ENCODE data around the gene ACER3.

The ACER3 gene

DNA sequence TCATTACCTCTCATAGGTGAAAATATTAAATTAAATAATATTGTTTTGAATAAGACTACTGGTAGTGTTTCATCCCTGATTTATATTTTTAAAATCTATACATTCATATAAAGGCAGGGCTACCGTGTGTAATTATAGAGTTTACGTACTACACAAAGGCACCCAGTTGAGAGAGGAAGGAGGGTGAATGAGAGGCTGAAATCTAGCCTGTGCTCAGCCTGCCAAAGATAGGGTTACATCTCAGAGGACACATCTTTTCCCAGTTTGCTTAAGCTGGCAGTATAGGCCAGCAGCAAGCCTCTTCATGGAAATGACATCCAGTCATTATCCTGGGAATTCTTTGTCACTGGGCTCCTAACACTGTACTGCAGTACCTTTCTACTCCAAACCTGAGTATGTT, 166.0 kb downstream of the ACER3 start:
- no peak for TF ChIP-seq FOXA1 (IDR thresholded peaks at IDR 0.05)
- TF ChIP-seq ELF4 (IDR thresholded peaks at IDR 0.05), result no peak
- TF ChIP-seq ARNT (IDR thresholded peaks at IDR 0.05), result no peak
- no peak for TF ChIP-seq SUZ12 (IDR thresholded peaks at IDR 0.05)
- TF ChIP-seq LEF1 (IDR thresholded peaks at IDR 0.05; ENCODE audit: borderline replicate concordance), result no peak
- no peak for TF ChIP-seq TARDBP (IDR thresholded peaks at IDR 0.05)
- TF ChIP-seq CTBP1 (IDR thresholded peaks at IDR 0.05; ENCODE audit: borderline replicate concordance), result no peak
- TF ChIP-seq HDGF (IDR thresholded peaks at IDR 0.05; ENCODE audit: borderline replicate concordance), result no peak
- TF ChIP-seq, protein P1, sequence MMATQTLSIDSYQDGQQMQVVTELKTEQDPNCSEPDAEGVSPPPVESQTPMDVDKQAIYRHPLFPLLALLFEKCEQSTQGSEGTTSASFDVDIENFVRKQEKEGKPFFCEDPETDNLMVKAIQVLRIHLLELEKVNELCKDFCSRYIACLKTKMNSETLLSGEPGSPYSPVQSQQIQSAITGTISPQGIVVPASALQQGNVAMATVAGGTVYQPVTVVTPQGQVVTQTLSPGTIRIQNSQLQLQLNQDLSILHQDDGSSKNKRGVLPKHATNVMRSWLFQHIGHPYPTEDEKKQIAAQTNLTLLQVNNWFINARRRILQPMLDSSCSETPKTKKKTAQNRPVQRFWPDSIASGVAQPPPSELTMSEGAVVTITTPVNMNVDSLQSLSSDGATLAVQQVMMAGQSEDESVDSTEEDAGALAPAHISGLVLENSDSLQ (IDR thresholded peaks at IDR 0.05), result no peak
- no peak for TF ChIP-seq FOXK2 (IDR thresholded peaks at IDR 0.05)
- no peak for TF ChIP-seq NFRKB (IDR thresholded peaks at IDR 0.05)
- TF ChIP-seq L3MBTL2 (conservative IDR thresholded peaks at IDR 0.05), result no peak
- TF ChIP-seq FOXM1 (IDR thresholded peaks at IDR 0.05; ENCODE audit: borderline replicate concordance), result no peak
- TF ChIP-seq ZNF384 (IDR thresholded peaks at IDR 0.05), result no peak
- TF ChIP-seq SP1 (IDR thresholded peaks at IDR 0.05), result no peak
- DNase-seq (ENCODE audit: extremely low spot score), result no peak
- ChIA-PET POLR2A (no interaction called here), CTCF (no interaction called here)

DNA sequence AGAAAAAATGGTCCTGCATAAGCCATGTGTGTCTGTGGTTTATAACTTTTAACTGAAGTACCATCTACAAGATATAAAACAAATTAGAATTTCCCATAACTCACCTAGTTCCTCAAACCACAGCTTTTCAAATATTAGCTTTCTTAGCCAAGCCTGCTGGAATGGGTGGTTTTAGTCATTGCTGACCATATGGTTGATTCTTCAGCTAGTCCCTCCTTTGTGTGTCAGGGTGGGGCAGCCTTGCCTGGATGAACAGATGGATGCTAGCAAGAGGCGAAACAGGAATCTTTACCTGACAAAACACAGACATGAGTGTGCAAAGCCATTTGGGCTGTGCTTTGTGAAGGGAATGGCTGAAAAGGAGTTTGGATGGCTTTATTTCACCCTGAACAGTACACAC, 166.6 kb downstream of the ACER3 start:
- ChIA-PET CTCF (no interaction called here), POLR2A (no interaction called here)
- no peak for DNase-seq (ENCODE audit: extremely low spot score)
- TF ChIP-seq NFRKB (IDR thresholded peaks at IDR 0.05), result no peak
- TF ChIP-seq, protein P1 (IDR thresholded peaks at IDR 0.05), result no peak
- no peak for TF ChIP-seq HDGF (IDR thresholded peaks at IDR 0.05; ENCODE audit: borderline replicate concordance)
- TF ChIP-seq CTBP1 (IDR thresholded peaks at IDR 0.05; ENCODE audit: borderline replicate concordance), result no peak
- no peak for TF ChIP-seq FOXM1 (IDR thresholded peaks at IDR 0.05; ENCODE audit: borderline replicate concordance)
- TF ChIP-seq ARNT (IDR thresholded peaks at IDR 0.05), result no peak
- TF ChIP-seq LEF1 (IDR thresholded peaks at IDR 0.05; ENCODE audit: borderline replicate concordance), result no peak
- TF ChIP-seq SP1 (IDR thresholded peaks at IDR 0.05), result no peak
- TF ChIP-seq BHLHE40 (IDR thresholded peaks at IDR 0.05; ENCODE audit: borderline replicate concordance), result no peak
- no peak for TF ChIP-seq FOXA1 (IDR thresholded peaks at IDR 0.05)
- TF ChIP-seq SUZ12 (IDR thresholded peaks at IDR 0.05), result no peak
- no peak for TF ChIP-seq FOXK2 (IDR thresholded peaks at IDR 0.05)
- no peak for TF ChIP-seq ELF4 (IDR thresholded peaks at IDR 0.05)
- TF ChIP-seq TARDBP (IDR thresholded peaks at IDR 0.05), result no peak
- TF ChIP-seq L3MBTL2 (conservative IDR thresholded peaks at IDR 0.05), result no peak
- no peak for TF ChIP-seq ZNF384 (IDR thresholded peaks at IDR 0.05)

DNA sequence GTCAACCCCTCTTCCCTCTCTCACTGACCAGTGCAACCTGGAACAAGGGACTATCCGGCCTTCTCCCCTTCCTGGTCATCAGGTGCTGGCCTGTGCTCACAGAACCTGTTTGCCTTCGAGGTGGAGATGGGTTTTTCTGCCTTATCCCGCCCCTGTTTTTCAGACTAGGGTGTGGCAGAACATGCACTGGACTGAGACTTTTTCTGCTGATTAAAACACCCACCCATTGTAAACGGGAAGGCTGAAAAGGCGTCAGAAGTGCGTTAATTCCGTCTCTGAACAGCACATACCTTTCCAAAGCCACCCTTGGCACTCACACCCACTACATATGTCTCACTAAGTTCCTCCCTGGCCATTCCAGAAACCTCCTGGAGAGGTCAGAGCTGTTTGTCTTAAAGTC, 169.1 kb downstream of the ACER3 start:
- POLR2A ChIA-PET, result no interaction called here
- TF ChIP-seq LEF1 (IDR thresholded peaks at IDR 0.05; ENCODE audit: borderline replicate concordance) (no peak), ELF4 (IDR thresholded peaks at IDR 0.05) (no peak), TARDBP (IDR thresholded peaks at IDR 0.05) (no peak), FOXA1 (IDR thresholded peaks at IDR 0.05) (no peak), BHLHE40 (IDR thresholded peaks at IDR 0.05; ENCODE audit: borderline replicate concordance) (no peak), FOXK2 (IDR thresholded peaks at IDR 0.05) (no peak), ZNF384 (IDR thresholded peaks at IDR 0.05) (no peak), CTBP1 (IDR thresholded peaks at IDR 0.05; ENCODE audit: borderline replicate concordance) (no peak), ARNT (IDR thresholded peaks at IDR 0.05) (no peak), HDGF (IDR thresholded peaks at IDR 0.05; ENCODE audit: borderline replicate concordance) (no peak), L3MBTL2 (conservative IDR thresholded peaks at IDR 0.05) (no peak), SP1 (IDR thresholded peaks at IDR 0.05) (no peak)
- TF ChIP-seq, protein P1 (IDR thresholded peaks at IDR 0.05), result no peak
- CTCF ChIA-PET, result no interaction called here
- no peak for DNase-seq (ENCODE audit: extremely low spot score)

DNA sequence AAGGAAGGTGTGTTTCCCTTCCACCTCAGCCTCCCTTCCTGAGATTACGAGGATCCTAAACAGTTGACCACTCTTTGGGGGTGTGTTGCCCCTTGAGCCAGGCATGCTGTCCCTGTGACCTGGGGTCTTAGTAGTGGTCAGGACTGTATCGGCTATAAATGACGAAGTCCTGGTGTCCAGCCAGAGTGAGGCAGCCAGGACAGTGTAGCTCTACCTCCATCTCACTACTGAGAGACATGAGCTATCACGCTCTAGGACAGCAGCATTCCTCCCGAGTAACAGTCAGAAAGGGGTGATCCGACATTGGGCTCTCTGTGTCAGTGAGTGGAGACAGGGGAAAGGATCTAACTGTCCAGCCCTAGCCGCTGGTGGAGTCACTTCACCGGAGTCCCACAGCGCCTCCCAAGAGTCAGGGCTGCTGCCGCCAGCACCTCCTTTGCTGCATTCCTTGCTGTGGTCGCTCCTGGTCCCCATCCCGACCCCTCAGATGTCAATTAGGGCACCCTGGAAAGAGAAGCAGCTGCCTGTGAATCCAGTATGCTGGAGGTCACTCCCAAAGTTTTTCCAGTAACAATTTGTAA, 170.2 kb downstream of the ACER3 start:
- no peak for TF ChIP-seq NFRKB (IDR thresholded peaks at IDR 0.05)
- TF ChIP-seq SP1 (IDR thresholded peaks at IDR 0.05), result no peak
- TF ChIP-seq ARNT (IDR thresholded peaks at IDR 0.05), result no peak
- no peak for TF ChIP-seq BHLHE40 (IDR thresholded peaks at IDR 0.05; ENCODE audit: borderline replicate concordance)
- no peak for TF ChIP-seq SUZ12 (IDR thresholded peaks at IDR 0.05)
- TF ChIP-seq, protein P1 (IDR thresholded peaks at IDR 0.05), result no peak
- no peak for TF ChIP-seq CTBP1 (IDR thresholded peaks at IDR 0.05; ENCODE audit: borderline replicate concordance)
- TF ChIP-seq ELF4 (IDR thresholded peaks at IDR 0.05), result no peak
- TF ChIP-seq ZNF384 (IDR thresholded peaks at IDR 0.05), result no peak
- TF ChIP-seq FOXA1 (IDR thresholded peaks at IDR 0.05), result no peak
- TF ChIP-seq FOXK2 (IDR thresholded peaks at IDR 0.05), result no peak
- no peak for TF ChIP-seq TARDBP (IDR thresholded peaks at IDR 0.05)
- no peak for TF ChIP-seq FOXM1 (IDR thresholded peaks at IDR 0.05; ENCODE audit: borderline replicate concordance)
- TF ChIP-seq HDGF (IDR thresholded peaks at IDR 0.05; ENCODE audit: borderline replicate concordance), result no peak
- TF ChIP-seq LEF1 (IDR thresholded peaks at IDR 0.05; ENCODE audit: borderline replicate concordance), result no peak
- no peak for TF ChIP-seq L3MBTL2 (conservative IDR thresholded peaks at IDR 0.05)
- no peak for DNase-seq (ENCODE audit: extremely low spot score)
- POLR2A ChIA-PET, result no interaction called here
- CTCF ChIA-PET, result no interaction called here

DNA sequence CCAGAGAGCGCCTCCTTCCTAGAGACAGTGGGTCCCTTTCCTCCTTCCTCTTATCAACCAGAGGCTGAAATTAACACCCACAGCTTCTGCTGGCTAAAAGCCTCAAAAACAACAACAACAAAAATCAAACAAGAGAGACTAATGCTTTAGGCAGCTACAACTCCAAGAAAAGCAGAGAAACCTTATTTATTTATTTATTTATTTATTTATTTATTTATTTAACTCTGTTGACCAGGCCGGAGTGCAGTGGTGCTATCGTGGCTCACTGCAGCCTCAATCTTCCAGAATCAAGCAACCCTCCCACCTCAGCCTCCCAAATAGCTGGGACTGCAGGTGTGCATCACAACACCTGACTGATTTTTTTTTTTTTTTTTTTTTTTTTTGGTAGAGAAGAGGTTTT, 170.9 kb downstream of the ACER3 start:
- TF ChIP-seq BHLHE40 (IDR thresholded peaks at IDR 0.05; ENCODE audit: borderline replicate concordance) (no peak), FOXK2 (IDR thresholded peaks at IDR 0.05) (no peak), FOXM1 (IDR thresholded peaks at IDR 0.05; ENCODE audit: borderline replicate concordance) (no peak), L3MBTL2 (conservative IDR thresholded peaks at IDR 0.05) (no peak), ZNF384 (IDR thresholded peaks at IDR 0.05) (no peak)
- ChIA-PET POLR2A (no interaction called here), CTCF (interaction anchor here (0.6 kb wide), 2 partner anchors 72 to 603 kb away, joined by 3 to 6 read pairs; no protein-coding TSS in a partner anchor)
- DNase-seq (ENCODE audit: extremely low spot score), result no peak

Measured in HEK293T (cell line).